Transverse colon (tissue), 4 donors: ENCODE data around the gene RALGDS. TPM values are rescaled to one million over a fixed set of nuclear protein-coding genes. Genes with fewer than 3 reads are reported as not detected.

Experiments
- DNase-seq: peaks from one replicate; pipeline ENCODE4 v3.0.0-alpha.2; 2019
- H3K27ac ChIP-seq, 4 donors: fragments of 200-600 bp; sonication (generic); 2 replicates each; pipeline ENCODE4 v1.5.1; 2016 to 2018; ENCODE audit warnings: inconsistent platforms in 4 of 4
- H3K27me3 ChIP-seq: fragments of 200-600 bp; sonication (generic); 2 replicates; pipeline ENCODE4 v1.5.1; 2017; ENCODE audit warnings: inconsistent platforms
- H3K36me3 ChIP-seq, 4 donors: fragments of 200-600 bp; sonication (generic); 2 replicates each; pipeline ENCODE4 v1.5.1; 2017 to 2019; ENCODE audit warnings: inconsistent platforms in 4 of 4
- H3K4me1 ChIP-seq, 4 donors: fragments of 200-600 bp; sonication (generic); 2 replicates each; pipeline ENCODE4 v1.5.1; 2017 to 2020; ENCODE audit warnings: inconsistent platforms in 4 of 4
- H3K4me3 ChIP-seq, 4 donors: fragments of 200-600 bp; sonication (generic); 1 replicate in 1 of 4; 2 replicates in 3 of 4; pipeline versions ENCODE4 v1.5.1 to v1.6.1; 2017 to 2019; ENCODE audit warnings: inconsistent platforms in 4 of 4
- H3K9me3 ChIP-seq, 2 donors: fragments of 200-600 bp; sonication (generic); 2 replicates each; pipeline ENCODE4 v1.5.1; 2017 to 2019; ENCODE audit warnings: inconsistent platforms in 2 of 2
- EP300 ChIP-seq: sonication (generic); formaldehyde crosslinking; IDR thresholded peaks from one replicate; pipeline ENCODE4 v1.6.1; 2017; ENCODE audit warnings: antibody characterized with exemption, low read depth
- POLR2A ChIP-seq: fragments of 450-650 bp; IDR thresholded peaks from one replicate; pipeline ENCODE4 v1.6.1; 2016; ENCODE audit warnings: antibody characterized with exemption, mild to moderate bottlenecking, moderate library complexity
- POLR2AphosphoS5 ChIP-seq, 3 donors: sonication (generic); formaldehyde crosslinking; IDR thresholded peaks; one replicate each; pipeline ENCODE4 v1.6.1; 2016; ENCODE audit warnings: antibody characterized with exemption in 3 of 3
- WGBS, 2 donors: methylation state at CpG; one replicate each; pipeline ENCODE4 v1.1.5; 2018; ENCODE audit warnings: low coverage in 1 of 2; 5-methylcytosine and 5-hydroxymethylcytosine counted together
- in situ Hi-C, 4 donors: fragments of 200-750 bp; cut with MboI; loops; one replicate each; pipeline versions ENCODE4 v1.15.0 to v1.15.1; 2017; ENCODE audit warnings: low sequenced_read_pairs in 3 of 4, low pct_ligation_motif_present in 1 of 4, low pct_unique_long_range_greater_than_20kb in 1 of 4
- intact Hi-C: fragments of 100-400 bp; cut with DNase I; formaldehyde crosslinking; loops from one replicate; pipeline ENCODE4 v1.15.1; 2023; ENCODE audit warnings: low total_unique reads
- total RNA-seq, 4 donors: library from RNA; depleted of rRNA; stranded (reverse); fragments of >200 nt; gene quantifications; one replicate each; pipeline ENCODE4 v1.1.0, GENCODE V29; 2016
- TF ChIP-seq, protein P1 (sequence below), 5 experiments: fragments of 200-600 bp in 3 of 5; fragments of 450-650 bp in 2 of 5; sonication (generic) in 3 of 5; IDR thresholded peaks; 1 replicate in 2 of 5; 2 replicates in 3 of 5; pipeline ENCODE4 v1.5.1; 2016 to 2017; ENCODE audit warnings: antibody characterized with exemption in 5 of 5, inconsistent platforms in 3 of 5, mild to moderate bottlenecking in 2 of 5, moderate library complexity in 1 of 5

RALGDS gene
- total RNA-seq, 4 donors from 2014 or later, result 50.5 to 233 (median 58.2) TPM

DNA sequence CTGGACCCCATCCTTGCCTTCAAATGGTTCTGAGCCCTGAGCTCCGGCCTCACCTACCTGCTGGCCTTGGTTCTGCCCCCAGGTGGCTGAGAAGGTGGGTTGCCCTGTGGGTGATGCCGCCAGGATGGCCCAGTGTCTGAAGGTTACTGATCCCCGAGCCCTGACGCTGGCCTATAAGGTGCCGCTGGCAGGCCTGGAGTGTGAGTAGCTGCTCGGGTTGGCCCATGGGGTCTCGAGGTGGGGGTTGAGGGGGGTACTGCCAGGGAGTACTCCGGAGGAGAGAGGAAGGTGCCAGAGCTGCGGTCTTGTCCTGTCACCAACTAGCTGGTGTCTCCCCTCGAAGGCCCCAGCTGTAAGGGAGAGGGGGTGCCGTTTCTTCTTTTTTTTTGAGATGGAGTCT is 54.0 kb downstream of the RALGDS start:
- no peak overlapping the region for H3K27ac ChIP-seq

GRCh38 chr9:133066181-133066983 is 54.7 kb downstream of the RALGDS start:
- intact Hi-C loops, result no loop called here
- Histone ChIP-seq H3K4me3 (no peak overlapping the region), H3K9me3 (no peaks in the 10 kb centered on the region), H3K27ac (no peak overlapping the region), H3K36me3 (no peaks in the 10 kb centered on the region), H3K27me3 (no peaks in the 10 kb centered on the region), H3K4me1 (no peaks in the 10 kb centered on the region)
- TF ChIP-seq POLR2AphosphoS5 (IDR thresholded peaks at IDR 0.05), result no peak
- no peak for TF ChIP-seq POLR2A
- in situ Hi-C loops, result no loop called here
- 94 to 95% methylated on average over 3 to 25 of the region's 25 CpGs for WGBS, 2 donors
- no peak for DNase-seq

More for the DNA sequence above, 54.0 kb downstream of the RALGDS start:
- DNase-seq, result no peak
- in situ Hi-C loops, result no loop called here
- H3K4me1 ChIP-seq, result no peaks in the 10 kb centered on the region
- intact Hi-C loops, result no loop called here
- TF ChIP-seq EP300 (no peak), POLR2A (no peak), POLR2AphosphoS5 (IDR thresholded peaks at IDR 0.05) (no peak)
- TF ChIP-seq, protein P1, sequence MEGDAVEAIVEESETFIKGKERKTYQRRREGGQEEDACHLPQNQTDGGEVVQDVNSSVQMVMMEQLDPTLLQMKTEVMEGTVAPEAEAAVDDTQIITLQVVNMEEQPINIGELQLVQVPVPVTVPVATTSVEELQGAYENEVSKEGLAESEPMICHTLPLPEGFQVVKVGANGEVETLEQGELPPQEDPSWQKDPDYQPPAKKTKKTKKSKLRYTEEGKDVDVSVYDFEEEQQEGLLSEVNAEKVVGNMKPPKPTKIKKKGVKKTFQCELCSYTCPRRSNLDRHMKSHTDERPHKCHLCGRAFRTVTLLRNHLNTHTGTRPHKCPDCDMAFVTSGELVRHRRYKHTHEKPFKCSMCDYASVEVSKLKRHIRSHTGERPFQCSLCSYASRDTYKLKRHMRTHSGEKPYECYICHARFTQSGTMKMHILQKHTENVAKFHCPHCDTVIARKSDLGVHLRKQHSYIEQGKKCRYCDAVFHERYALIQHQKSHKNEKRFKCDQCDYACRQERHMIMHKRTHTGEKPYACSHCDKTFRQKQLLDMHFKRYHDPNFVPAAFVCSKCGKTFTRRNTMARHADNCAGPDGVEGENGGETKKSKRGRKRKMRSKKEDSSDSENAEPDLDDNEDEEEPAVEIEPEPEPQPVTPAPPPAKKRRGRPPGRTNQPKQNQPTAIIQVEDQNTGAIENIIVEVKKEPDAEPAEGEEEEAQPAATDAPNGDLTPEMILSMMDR (IDR thresholded peaks at IDR 0.05), result no peak
- H3K27me3 ChIP-seq, result no peaks in the 10 kb centered on the region
- WGBS, 2 donors, result 96% methylated on average over 11 of the region's 11 CpGs; no CpG with 5 or more reads in 1 of the 2 donors
- no peaks in the 10 kb centered on the region for H3K36me3 ChIP-seq
- H3K9me3 ChIP-seq, result no peaks in the 10 kb centered on the region
- no peak overlapping the region for H3K4me3 ChIP-seq

- intact Hi-C loops (no loop called here), in situ Hi-C loops (no loop called here)
- TF ChIP-seq EP300, result no peak
- no peak for TF ChIP-seq POLR2AphosphoS5 (IDR thresholded peaks at IDR 0.05)
- TF ChIP-seq POLR2A, result no peak
- TF ChIP-seq, protein P1 (IDR thresholded peaks at IDR 0.05), result no peak
- H3K36me3 ChIP-seq, result no peaks in the 10 kb centered on the region
- 97% methylated on average over 17 of the region's 17 CpGs; no CpG with 5 or more reads in 1 of the 2 donors for WGBS, 2 donors
- no peak overlapping the region for H3K27ac ChIP-seq
- H3K27me3 ChIP-seq, result no peaks in the 10 kb centered on the region
- H3K4me1 ChIP-seq, result no peaks in the 10 kb centered on the region
- no peaks in the 10 kb centered on the region for H3K9me3 ChIP-seq
- no peak for DNase-seq
- no peak overlapping the region for H3K4me3 ChIP-seq
Measured at GRCh38 chr9:133065070-133065388, 56.0 kb downstream of the RALGDS start.

DNA sequence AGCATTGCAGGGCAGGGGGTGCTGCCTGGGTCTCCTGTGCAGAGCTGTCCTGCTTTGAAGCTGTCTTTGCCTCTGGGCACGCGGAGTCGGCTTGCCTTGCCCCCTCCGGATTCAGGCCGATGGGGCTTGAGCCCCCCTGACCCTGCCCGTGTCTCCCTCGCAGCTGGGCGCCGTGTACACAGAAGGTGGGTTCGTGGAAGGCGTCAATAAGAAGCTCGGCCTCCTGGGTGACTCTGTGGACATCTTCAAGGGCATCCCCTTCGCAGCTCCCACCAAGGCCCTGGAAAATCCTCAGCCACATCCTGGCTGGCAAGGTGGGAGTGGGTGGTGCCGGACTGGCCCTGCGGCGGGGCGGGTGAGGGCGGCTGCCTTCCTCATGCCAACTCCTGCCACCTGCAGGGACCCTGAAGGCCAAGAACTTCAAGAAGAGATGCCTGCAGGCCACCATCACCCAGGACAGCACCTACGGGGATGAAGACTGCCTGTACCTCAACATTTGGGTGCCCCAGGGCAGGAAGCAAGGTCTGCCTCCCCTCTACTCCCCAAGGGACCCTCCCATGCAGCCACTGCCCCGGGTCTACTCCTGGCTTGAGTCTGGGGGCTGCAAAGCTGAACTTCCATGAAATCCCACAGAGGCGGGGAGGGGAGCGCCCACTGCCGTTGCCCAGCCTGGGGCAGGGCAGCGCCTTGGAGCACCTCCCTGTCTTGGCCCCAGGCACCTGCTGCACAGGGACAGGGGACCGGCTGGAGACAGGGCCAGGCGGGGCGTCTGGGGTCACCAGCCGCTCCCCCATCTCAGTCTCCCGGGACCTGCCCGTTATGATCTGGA is 56.6 kb downstream of the RALGDS start:
- DNase-seq, result no peak
- 93% methylated on average over 24 of the region's 30 CpGs; no CpG with 5 or more reads in 1 of the 2 donors for WGBS, 2 donors
- TF ChIP-seq EP300, result no peak
- TF ChIP-seq POLR2A, result no peak
- TF ChIP-seq, protein P1 (IDR thresholded peaks at IDR 0.05), result no peak
- TF ChIP-seq POLR2AphosphoS5 (IDR thresholded peaks at IDR 0.05), result no peak
- H3K27ac ChIP-seq, result no peak overlapping the region
- no peak overlapping the region for H3K4me3 ChIP-seq
- H3K27me3 ChIP-seq, result no peaks in the 10 kb centered on the region
- H3K4me1 ChIP-seq, result no peaks in the 10 kb centered on the region
- in situ Hi-C loops, result no loop called here
- no peaks in the 10 kb centered on the region for H3K36me3 ChIP-seq
- intact Hi-C loops, result no loop called here
- H3K9me3 ChIP-seq, result no peaks in the 10 kb centered on the region
